Common myeloid progenitor, CD34-positive (primary cell): ENCODE data around the gene WDR64.
"Not testable (repeated sequence)": the region's sequence is repeated elsewhere in the genome, so short reads cannot be mapped to it uniquely, and the experiment has no call there.

Experiments
- CTCF ChIA-PET: fragments of 350-600 bp; sonication (Branson Sonifier 250); formaldehyde crosslinking; loops from one replicate; lab custom pipeline; 2021; ENCODE audit warnings: antibody characterized with exemption; lab: Charles Lee
- POLR2A ChIA-PET: fragments of 350-600 bp; sonication (Branson Sonifier 250); formaldehyde crosslinking; loops from one replicate; lab custom pipeline; 2021; ENCODE audit warnings: antibody characterized with exemption; lab: Charles Lee
- DNase-seq, 3 donors: peaks; one replicate each; pipeline versions ENCODE4 v3.0.0 to v3.0.0-alpha.2; 2013
- H3K27ac ChIP-seq, 2 experiments: 1 replicate in 1 of 2; 2 replicates in 1 of 2; pipeline ENCODE4 v1.7.0; 2013; ENCODE audit warnings: inconsistent platforms in 2 of 2, low read length in 2 of 2, mild to moderate bottlenecking in 2 of 2, low read depth in 1 of 2, moderate library complexity in 1 of 2; ENCODE audit not compliant: severe bottlenecking in 2 of 2, insufficient read depth in 1 of 2, poor library complexity in 1 of 2
- H3K27me3 ChIP-seq, 5 experiments: replicated peaks in 2 of 5; 1 replicate in 3 of 5; 2 replicates in 2 of 5; pipeline versions ENCODE4 v1.6.1 to v1.7.0; 2013; ENCODE audit warnings: low read length in 4 of 5, mild to moderate bottlenecking in 2 of 5, moderate library complexity in 2 of 5, inconsistent platforms in 1 of 5; ENCODE audit not compliant: insufficient read depth in 5 of 5, control insufficient read depth in 4 of 5
- H3K36me3 ChIP-seq, 4 experiments: 1 replicate in 2 of 4; 2 replicates in 2 of 4; pipeline versions ENCODE4 v1.6.1 to v1.7.0; 2013; ENCODE audit warnings: low read length in 3 of 4, control low read depth in 1 of 4, mild to moderate bottlenecking in 1 of 4; ENCODE audit not compliant: control insufficient read depth in 4 of 4, insufficient read depth in 4 of 4
- H3K4me1 ChIP-seq, 4 experiments: 1 replicate in 3 of 4; 2 replicates in 1 of 4; pipeline versions ENCODE4 v1.6.1 to v1.7.1; 2013; ENCODE audit warnings: low read length in 3 of 4, mild to moderate bottlenecking in 3 of 4, control low read depth in 1 of 4, inconsistent platforms in 1 of 4, moderate library complexity in 1 of 4; ENCODE audit not compliant: control insufficient read depth in 4 of 4, insufficient read depth in 4 of 4; ENCODE audit errors: control extremely low read depth in 1 of 4
- H3K4me3 ChIP-seq, 7 experiments: 1 replicate in 4 of 7; 2 replicates in 3 of 7; pipeline versions ENCODE4 v1.5.1 to v1.7.0; 2013; ENCODE audit warnings: mild to moderate bottlenecking in 7 of 7, low read length in 6 of 7, moderate library complexity in 6 of 7, inconsistent platforms in 2 of 7, low read depth in 2 of 7, control low read depth in 1 of 7; ENCODE audit not compliant: insufficient read depth in 4 of 7, control insufficient read depth in 1 of 7; ENCODE audit errors: extremely low read depth in 1 of 7
- H3K9me3 ChIP-seq, 5 experiments: 1 replicate in 4 of 5; 2 replicates in 1 of 5; pipeline versions ENCODE4 v1.6.1 to v1.7.1; 2013; ENCODE audit warnings: low read length in 4 of 5, mild to moderate bottlenecking in 2 of 5, inconsistent platforms in 1 of 5, low read depth in 1 of 5, moderate library complexity in 1 of 5; ENCODE audit not compliant: control insufficient read depth in 4 of 5, insufficient read depth in 2 of 5; ENCODE audit errors: control extremely low read depth in 1 of 5
- WGBS: methylation state at CpG from one replicate; pipeline ENCODE4 v1.1.5; 2013; ENCODE audit not compliant: insufficient coverage; 5-methylcytosine and 5-hydroxymethylcytosine counted together

The WDR64 gene

DNA sequence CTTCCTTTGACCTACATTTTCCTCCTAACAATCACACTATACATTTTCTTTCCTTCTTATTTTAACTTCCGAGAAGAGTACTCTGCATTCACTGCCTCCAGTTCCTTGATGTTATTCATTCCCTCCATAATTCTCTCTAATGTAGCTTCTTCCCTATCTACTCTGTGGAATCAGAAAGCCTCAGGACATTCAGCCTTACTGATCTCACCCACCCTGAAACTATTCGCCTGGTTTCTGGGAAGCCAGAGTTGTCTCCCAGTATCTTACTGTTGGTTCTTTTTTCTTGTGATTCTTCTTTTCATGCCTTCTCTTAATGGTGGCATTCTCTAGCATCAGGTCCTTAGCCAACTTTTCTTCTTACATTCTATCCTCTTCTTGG is 45.5 kb downstream of the WDR64 start:
- ChIA-PET CTCF (interaction anchor here (1.0 kb wide), 1 partner anchor 19 kb away, joined by 3 read pairs; no protein-coding TSS in a partner anchor), POLR2A (no interaction called here)
- H3K4me3 ChIP-seq, result no peak overlapping the region
- peak overlapping the region in 1 of 2 experiments; percentile 49 for H3K27ac ChIP-seq
- WGBS, result 100% methylated on average over 2 of the region's 2 CpGs
- H3K36me3 ChIP-seq, result no peaks in the 10 kb centered on the region
- DNase-seq, result no peak
- no peaks in the 10 kb centered on the region for H3K27me3 ChIP-seq
- no peaks in the 10 kb centered on the region for H3K4me1 ChIP-seq
- H3K9me3 ChIP-seq, result no peaks in the 10 kb centered on the region

- no peaks in the 10 kb centered on the region for H3K36me3 ChIP-seq
- no peak overlapping the region for H3K27ac ChIP-seq
- H3K27me3 ChIP-seq, result no peaks in the 10 kb centered on the region
- no peaks in the 10 kb centered on the region for H3K4me1 ChIP-seq
- WGBS, result 100% methylated on average over 2 of the region's 2 CpGs
- H3K4me3 ChIP-seq, result no peak overlapping the region
- no peaks in the 10 kb centered on the region for H3K9me3 ChIP-seq
- no peak for DNase-seq
- CTCF ChIA-PET, result no interaction called here
- POLR2A ChIA-PET, result no interaction called here
Observed at GRCh38 chr1:241698177-241698576, 46.1 kb downstream of the WDR64 start.

GRCh38 chr1:241701483-241702295 is 49.6 kb downstream of the WDR64 start:
- no CpG with 5 or more reads among the region's 1 CpG for WGBS
- CTCF ChIA-PET, result no interaction called here

DNA sequence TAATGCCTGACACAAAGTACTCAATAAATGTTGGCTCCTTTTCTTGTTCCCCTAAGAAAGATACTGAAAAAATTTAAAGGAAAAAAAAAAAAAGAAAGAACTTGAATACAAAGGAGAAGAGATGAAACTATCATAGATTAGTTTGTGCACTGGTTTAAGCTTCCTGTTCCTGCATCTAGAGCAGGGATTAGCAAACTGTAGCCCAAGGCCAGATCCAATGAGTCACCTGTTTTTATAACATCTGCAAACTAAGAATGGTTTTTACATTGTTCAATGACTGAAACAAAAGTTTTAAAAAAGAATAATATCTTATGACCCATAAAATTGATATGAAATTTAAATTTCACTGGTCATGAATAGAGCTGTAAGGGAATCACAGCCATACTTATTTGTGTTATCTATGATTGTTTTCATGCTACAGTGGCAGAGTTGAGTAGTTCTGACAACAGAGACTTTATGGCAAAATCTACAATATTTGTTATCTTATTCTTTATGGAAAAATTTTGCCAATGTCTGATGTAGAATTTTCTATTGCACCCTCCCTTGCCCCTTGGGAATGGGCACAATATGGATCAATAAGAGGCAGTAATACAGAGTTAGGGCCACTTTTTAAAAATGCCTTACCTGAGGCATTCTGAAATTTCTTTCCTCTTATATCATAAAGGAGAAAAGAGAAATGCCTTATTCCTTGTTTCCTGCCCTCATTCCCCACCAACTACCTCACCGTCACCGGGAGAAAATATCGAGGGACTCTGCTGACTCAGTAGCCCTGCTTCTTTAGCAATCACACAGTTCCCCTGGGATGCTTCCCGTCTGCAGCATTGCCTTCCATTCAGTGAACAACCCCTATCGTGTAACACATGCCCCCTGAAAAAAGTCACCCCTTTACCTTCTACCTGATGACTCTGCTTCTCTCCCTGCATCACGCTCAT is 50.6 kb downstream of the WDR64 start:
- CTCF ChIA-PET, result no interaction called here

More at GRCh38 chr1:241701483-241702295, 49.6 kb downstream of the WDR64 start:
- H3K36me3 ChIP-seq, result no peaks in the 10 kb centered on the region
- H3K27me3 ChIP-seq, result no peaks in the 10 kb centered on the region
- H3K27ac ChIP-seq, result no peak overlapping the region
- H3K4me3 ChIP-seq, result no peak overlapping the region
- POLR2A ChIA-PET, result no interaction called here
- no peaks in the 10 kb centered on the region for H3K4me1 ChIP-seq
- no peaks in the 10 kb centered on the region for H3K9me3 ChIP-seq
- DNase-seq, result no peak

DNA sequence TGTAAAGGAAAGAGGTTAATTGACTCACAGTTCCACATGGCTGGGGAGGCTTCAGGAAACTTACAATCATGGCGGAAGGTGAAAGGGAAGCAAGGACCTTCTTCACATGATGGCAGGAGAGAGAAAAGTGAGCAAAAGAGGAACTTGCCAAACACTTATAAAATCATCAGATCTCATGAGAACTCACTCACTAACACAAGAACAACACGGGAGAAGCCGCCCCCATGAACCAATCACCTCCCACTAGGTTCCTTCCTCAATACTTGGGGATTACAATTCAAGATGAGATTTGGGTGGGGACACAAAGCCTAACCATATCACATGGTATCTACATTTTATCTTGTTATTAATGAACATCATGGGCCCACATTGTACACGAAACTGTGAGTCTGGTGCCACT is 51.7 kb downstream of the WDR64 start:
- H3K27me3 ChIP-seq, DNase-seq, H3K4me1 ChIP-seq, H3K9me3 ChIP-seq, H3K4me3 ChIP-seq, H3K36me3 ChIP-seq, POLR2A ChIA-PET, H3K27ac ChIP-seq, CTCF ChIA-PET: not testable (repeated sequence)
- WGBS, result 100% methylated on average over 2 of the region's 4 CpGs

More for the DNA sequence above, 50.6 kb downstream of the WDR64 start:
- POLR2A ChIA-PET, result no interaction called here
- DNase-seq, result no peak
- H3K4me1 ChIP-seq, result no peaks in the 10 kb centered on the region
- H3K4me3 ChIP-seq, result no peak overlapping the region
- H3K27me3 ChIP-seq, result no peaks in the 10 kb centered on the region
- no peaks in the 10 kb centered on the region for H3K9me3 ChIP-seq
- WGBS, result 96% methylated on average over 4 of the region's 6 CpGs
- H3K27ac ChIP-seq, result no peak overlapping the region
- H3K36me3 ChIP-seq, result no peaks in the 10 kb centered on the region

DNA sequence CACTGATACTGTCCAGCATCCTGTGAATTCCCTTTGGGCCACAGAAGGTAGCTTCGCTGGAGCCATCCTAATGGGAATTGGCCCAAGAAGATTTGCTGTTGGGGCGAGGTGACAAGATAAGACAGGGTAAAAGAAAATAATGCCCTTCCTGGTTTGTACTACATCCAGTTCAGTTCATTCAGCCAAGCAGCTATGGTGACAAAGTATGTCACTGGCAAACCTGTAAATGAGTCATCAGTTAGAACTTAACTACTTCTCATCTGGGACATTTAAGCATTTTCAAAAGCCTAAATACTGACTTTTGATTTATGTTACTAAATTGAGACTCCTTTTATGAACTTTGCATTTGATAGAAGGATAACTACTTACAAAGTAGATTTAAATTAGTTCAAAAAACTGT is 54.2 kb downstream of the WDR64 start:
- DNase-seq, result no peak
- ChIA-PET CTCF (no interaction called here), POLR2A (no interaction called here)
- H3K4me1 ChIP-seq, result no peaks in the 10 kb centered on the region
- no peaks in the 10 kb centered on the region for H3K9me3 ChIP-seq
- WGBS, result 80% methylated on average over 2 of the region's 2 CpGs
- no peaks in the 10 kb centered on the region for H3K27me3 ChIP-seq
- H3K4me3 ChIP-seq, result no peak overlapping the region
- no peaks in the 10 kb centered on the region for H3K36me3 ChIP-seq
- H3K27ac ChIP-seq, result no peak overlapping the region

DNA sequence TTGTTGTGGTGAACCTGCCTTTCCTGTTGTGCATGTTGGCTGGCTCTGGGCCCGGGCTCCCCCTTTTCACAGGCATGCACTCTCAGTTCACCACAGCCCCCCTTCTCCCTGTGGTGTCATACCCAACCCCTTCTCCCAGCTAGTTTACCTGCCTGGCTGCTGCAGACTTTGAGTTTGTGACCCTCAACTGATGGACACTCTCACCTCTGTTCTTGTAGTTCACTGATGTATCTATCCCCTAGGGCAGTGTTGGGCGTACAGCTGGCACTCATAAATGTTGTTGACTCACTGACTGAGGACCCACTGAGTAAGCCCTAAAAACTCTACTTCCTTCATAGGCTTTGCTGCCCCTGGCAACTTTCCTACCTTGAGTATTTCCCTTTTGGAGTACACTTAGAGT is 54.9 kb downstream of the WDR64 start:
- CTCF ChIA-PET, result no interaction called here
- no peak for DNase-seq
- no peak overlapping the region for H3K27ac ChIP-seq
- no peaks in the 10 kb centered on the region for H3K4me1 ChIP-seq
- H3K9me3 ChIP-seq, result no peaks in the 10 kb centered on the region
- H3K27me3 ChIP-seq, result no peaks in the 10 kb centered on the region
- H3K36me3 ChIP-seq, result no peaks in the 10 kb centered on the region
- WGBS, result 73% methylated on average over 2 of the region's 2 CpGs
- H3K4me3 ChIP-seq, result no peak overlapping the region
- POLR2A ChIA-PET, result no interaction called here
